Measurements from ENCODE around the gene DPH6.
A peak's percentile ranks its signal among the peaks of the same experiment; 100 is the strongest.
"Not testable (repeated sequence)": the region's sequence is repeated elsewhere in the genome, so short reads cannot be mapped to it uniquely, and the experiment has no call there.

DPH6 gene

GRCh38 chr15:35437157-35437556 lies 108.8 kb downstream of the DPH6 start:
- no peak for DNase-seq (ENCODE audit: low read depth in 2 of 2)

DNA sequence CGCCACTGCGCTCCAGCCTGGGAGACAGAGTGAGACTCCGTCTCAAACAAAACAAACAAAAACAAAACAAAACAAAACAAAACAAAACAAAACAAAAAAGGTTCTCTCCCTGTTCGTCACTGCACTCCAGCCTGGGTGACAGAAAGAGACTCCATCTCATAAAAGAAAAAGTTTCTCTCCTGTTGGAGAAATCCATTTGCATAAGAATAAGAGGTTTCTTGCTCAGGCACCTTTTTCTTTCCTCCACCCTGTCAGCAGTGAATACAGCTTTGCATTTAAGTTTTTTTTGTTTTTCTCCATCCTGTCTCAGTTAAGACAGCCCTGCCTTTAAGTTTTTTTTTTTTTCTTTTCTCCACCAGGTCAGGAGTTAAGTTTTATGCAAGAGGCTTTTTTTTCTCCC lies 109.5 kb downstream of the DPH6 start:
- no peak for DNase-seq (ENCODE audit: low read depth in 2 of 2)

GRCh38 chr15:35431281-35431680 lies 114.7 kb downstream of the DPH6 start:
- no peak for DNase-seq (ENCODE audit: low read depth in 2 of 2)

DNA sequence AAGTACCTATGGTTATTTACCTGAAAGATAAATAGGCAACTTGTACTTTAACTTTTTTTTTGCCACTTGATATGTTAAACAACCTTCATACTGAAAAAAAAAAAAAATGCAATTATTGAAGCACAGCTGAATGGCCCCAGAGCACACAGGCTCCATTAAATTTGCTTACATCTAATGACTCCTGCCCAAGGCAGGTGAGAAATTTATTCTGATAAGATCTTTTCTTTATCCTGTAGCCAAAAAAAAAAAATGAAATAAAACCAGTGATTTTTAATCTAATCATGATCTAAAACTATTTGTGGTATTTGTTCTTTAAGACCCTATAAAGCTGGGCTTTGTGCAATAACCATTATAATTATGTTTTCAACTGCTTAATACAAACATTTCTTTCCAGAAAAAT lies 115.7 kb downstream of the DPH6 start:
- no peak for DNase-seq (ENCODE audit: low read depth in 2 of 2)

GRCh38 chr15:35427496-35427895 lies 118.5 kb downstream of the DPH6 start:
- DNase-seq (ENCODE audit: low read depth in 2 of 2) = no peak

DNA sequence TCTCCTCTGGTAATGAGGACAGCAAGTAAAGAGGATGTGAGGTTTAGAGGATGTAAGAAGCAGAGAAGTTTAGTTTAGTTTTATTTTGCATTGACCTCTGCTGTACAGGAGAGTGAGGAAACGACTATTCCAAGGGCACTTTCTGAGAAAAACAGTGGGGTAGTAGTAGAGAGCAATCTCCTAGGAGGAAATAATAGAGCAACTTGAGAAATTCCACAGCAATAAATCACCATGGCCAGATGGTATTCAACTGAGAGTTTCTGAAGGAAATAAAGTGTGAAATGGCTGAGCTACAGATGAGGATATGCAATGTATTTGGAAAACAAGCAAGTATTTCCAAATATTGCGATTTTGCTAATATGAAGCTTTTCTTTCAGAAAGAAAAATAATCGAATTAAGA lies 118.9 kb downstream of the DPH6 start:
- DNase-seq (ENCODE audit: low read depth in 2 of 2) = peak; percentile 77 to 80

DNA sequence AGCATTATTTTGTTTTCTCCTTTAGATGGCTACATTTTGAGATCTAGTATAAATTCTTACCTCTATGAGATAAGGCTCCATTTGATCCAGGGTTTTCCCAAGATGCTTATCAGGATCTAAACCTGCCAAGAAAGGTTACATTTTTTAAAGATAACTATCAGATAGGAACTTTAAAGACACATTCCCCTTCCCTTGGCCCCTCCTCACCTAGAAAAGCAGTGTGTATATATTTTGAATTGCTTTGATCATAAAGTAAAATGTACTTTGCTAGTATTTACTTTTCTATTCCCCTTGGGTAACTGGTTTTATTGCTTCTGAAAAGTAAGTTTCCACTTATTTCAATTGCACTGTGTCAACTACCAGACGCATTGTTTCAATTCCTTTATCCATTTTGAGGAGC lies 135.2 kb downstream of the DPH6 start:
- no peak for DNase-seq (ENCODE audit: low read depth in 2 of 2)

DNA sequence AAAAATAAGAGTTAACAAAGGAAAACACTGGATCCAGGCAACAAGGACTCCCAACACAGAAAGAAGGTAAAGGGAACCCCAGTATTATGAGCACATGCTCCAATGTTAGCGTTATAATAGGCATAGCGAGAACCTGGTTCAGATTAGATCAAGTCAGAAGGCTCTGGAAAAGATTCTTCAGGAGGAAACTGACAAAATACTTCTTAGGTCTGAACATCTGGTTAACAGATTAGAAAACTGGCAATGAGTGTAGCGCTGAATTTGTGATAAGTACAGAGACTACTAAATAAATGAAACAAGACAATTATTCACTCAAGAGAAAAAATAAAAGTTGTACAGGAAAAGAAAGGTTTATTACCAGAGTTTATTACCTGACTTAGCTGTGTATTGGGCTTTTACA lies 146.1 kb downstream of the DPH6 start:
- DNase-seq (ENCODE audit: low read depth in 2 of 2) = peak; percentile 21 to 25

DNA sequence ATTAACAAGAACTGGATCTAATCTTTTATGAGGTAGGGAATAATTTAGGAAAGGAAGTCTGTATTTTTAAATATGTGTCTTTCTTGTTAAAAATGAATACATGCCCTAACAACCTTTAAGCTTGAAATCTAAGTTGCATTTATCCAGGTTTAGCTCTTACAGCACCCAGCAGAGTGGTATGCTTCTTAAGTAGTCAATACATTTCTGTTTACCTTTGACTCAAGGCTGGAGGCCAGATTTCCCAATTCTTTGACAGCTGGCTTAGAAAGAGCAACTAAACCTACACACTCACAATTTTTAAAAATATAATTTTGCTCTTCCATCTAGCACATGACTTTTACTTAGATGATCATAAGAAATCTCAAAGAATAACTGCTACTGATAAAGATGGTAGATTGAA lies 148.9 kb downstream of the DPH6 start:
- DNase-seq (ENCODE audit: low read depth in 2 of 2) = no peak

GRCh38 chr15:35394416-35394815 lies 151.5 kb downstream of the DPH6 start:
- no peak for DNase-seq (ENCODE audit: low read depth in 2 of 2)

- no peak for DNase-seq (ENCODE audit: low read depth in 2 of 2)
These were observed 152.6 kb downstream of the DPH6 start for GRCh38 chr15:35393398-35393797.

- DNase-seq (ENCODE audit: low read depth in 2 of 2) = not testable (repeated sequence)
These were observed 154.5 kb downstream of the DPH6 start for GRCh38 chr15:35391408-35391984.

DNA sequence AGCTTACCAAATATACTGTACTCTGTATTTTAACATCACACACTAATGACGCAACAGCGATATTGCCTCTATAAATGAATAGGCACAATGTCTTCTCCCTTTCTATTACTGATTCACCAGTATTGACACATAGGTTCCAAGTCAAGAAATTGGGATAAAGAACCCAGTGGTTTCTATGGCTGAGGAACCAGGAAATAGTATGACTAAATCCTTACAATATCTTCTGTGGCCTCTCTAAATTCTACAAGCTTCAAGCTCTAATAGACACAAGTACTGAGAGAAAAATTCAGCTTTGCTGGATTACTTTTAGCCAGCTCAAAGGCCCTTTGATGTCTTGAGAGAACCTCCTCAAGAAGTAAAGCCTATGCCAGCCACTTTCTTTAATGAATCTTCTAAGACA lies 162.5 kb downstream of the DPH6 start:
- no peak for DNase-seq (ENCODE audit: low read depth in 2 of 2)

DNA sequence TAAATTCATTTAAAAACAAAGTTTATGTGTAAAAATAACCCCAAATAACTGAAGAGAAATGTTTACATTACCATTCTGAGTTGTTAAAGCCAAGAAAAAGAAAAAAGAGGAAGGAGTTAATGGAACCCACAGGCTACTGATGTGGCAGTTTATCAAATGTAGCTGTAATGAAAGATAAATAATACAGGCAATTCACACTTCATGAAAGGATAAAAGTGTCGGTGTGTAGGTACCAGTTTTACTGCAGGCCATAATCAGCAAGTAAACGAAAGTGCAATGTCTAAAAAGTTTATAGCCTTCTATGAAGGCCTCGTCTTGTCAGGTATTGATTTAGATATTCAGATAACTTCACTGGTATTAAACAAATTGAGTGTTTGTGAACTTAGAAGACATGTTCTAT lies 164.6 kb downstream of the DPH6 start:
- DNase-seq (ENCODE audit: low read depth in 2 of 2) = no peak

DNA sequence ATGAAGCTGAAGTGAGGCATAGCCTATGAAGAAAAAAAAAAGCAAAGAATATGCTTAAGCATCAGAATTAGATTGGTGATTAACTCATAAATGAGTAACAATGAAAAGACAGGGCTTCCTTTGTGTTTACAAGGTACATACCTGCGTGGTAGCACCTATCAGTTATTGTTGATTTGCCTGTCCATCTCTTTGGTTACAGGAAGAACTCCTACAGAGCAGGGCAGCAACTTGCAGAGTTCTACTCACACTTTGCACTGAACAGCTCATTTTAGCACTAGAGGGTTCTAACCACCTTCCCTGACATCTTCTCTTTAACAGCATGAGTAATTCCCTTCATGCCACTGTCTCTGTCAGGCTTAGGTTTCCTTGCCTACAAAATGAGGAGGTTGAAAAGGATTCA lies 166.0 kb downstream of the DPH6 start:
- no peak for DNase-seq (ENCODE audit: low read depth in 2 of 2)

DNA sequence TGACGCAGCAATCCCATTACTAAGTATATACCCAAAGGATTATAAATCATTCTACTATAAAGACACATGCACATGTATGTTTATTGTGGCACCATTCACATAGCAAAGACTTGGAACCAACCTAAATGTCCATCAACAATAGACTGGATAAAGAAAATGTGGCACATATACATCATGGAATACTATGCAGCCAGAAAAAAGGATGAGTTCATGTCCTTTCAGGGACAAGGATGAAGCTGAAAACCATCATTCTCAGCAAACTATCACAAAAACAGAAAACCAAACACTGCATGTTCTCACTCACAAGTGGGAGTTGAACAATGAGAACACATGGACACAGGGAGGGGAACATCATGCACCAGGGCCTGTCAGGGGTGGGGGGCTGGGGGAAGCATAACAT lies 167.5 kb downstream of the DPH6 start:
- DNase-seq (ENCODE audit: low read depth in 2 of 2) = not testable (repeated sequence)

DNA sequence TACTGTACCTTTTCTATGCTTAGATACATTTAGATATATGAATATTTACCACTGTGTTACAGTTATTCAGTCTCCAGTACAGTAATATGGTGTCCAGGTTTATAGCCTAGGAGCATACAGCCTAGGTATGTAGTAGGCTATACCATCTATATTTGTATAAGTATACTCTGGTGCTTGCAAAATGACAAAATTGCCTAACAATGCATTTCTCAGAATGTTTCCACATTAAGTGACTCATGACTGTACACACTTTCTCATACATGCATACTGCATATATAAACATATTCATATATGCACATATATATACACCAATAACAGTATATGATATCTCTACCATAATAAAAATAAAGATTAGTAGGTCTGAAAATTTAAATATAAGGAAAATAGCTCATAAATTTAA lies 169.3 kb downstream of the DPH6 start:
- DNase-seq (ENCODE audit: low read depth in 2 of 2) = no peak

- DNase-seq (ENCODE audit: low read depth in 2 of 2) = no peak
These were observed 171.3 kb downstream of the DPH6 start for GRCh38 chr15:35374661-35375060.

GRCh38 chr15:35362195-35362829 lies 183.7 kb downstream of the DPH6 start:
- peak; percentile 64 to 67 for DNase-seq (ENCODE audit: low read depth in 2 of 2)

DNA sequence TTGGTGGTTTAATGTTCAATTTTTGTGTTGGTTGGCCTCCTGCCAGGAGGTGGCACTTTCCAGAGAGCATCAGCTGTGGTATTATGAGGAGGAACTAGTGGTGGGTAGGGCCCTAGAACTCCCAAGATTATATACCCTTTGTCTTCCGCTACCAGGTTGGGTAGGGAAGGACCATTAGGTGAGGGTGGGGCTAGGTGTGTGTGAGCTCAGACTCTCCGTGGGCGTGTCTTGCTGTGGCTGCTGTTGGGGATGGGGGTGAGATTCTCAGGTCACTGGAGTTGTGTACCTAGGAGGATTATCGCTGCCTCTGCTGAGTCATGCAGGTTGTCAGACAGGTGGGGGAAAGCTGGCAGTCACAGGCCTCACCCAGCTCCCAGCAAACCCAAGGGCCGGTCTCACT lies 187.1 kb downstream of the DPH6 start:
- no peak for DNase-seq (ENCODE audit: low read depth in 2 of 2)

- DNase-seq (ENCODE audit: low read depth in 2 of 2) = no peak
These were observed 194.9 kb downstream of the DPH6 start for GRCh38 chr15:35351059-35351458.

GRCh38 chr15:35349916-35350315 lies 196.0 kb downstream of the DPH6 start:
- no peak for DNase-seq (ENCODE audit: low read depth in 2 of 2)

- DNase-seq (ENCODE audit: low read depth in 2 of 2) = no peak
These were observed 215.0 kb downstream of the DPH6 start for GRCh38 chr15:35330916-35331315.

All from fibroblast of skin of left biceps (primary cell).